RWPE2 (cell line): Measurements from ENCODE around the gene F2RL2.

Experiments used
- ATAC-seq: fragments of 200-7000 bp; cut with Tn5 transposase; 3 replicates; pipeline ENCODE4 v1.9.1; 2021; ENCODE audit warnings: low read depth
- DNase-seq: peaks from one replicate; pipeline ENCODE4 v3.0.0-alpha.2; 2020; ENCODE audit warnings: low spot score
- H3K27ac ChIP-seq: fragments of 450-650 bp; 2 replicates; pipeline ENCODE4 v1.5.1; 2017; ENCODE audit warnings: mild to moderate bottlenecking; ENCODE audit not compliant: poor library complexity, severe bottlenecking
- H3K27me3 ChIP-seq: fragments of 250-450 bp; sonication (Bioruptor Pico); 2 replicates; pipeline ENCODE4 v1.5.1; 2021; ENCODE audit warnings: mild to moderate bottlenecking, moderate library complexity; ENCODE audit not compliant: insufficient read depth, poor library complexity, severe bottlenecking
- H3K36me3 ChIP-seq: fragments of 250-450 bp; sonication (Bioruptor Pico); 2 replicates; pipeline ENCODE4 v1.5.1; 2020; ENCODE audit warnings: low read depth, mild to moderate bottlenecking, moderate library complexity
- H3K4me1 ChIP-seq: fragments of 250-450 bp; sonication (Bioruptor Pico); 2 replicates; pipeline ENCODE4 v1.5.1; 2021; ENCODE audit warnings: mild to moderate bottlenecking, moderate library complexity; ENCODE audit not compliant: insufficient read depth, poor library complexity, severe bottlenecking
- H3K4me3 ChIP-seq: fragments of 250-450 bp; sonication (Bioruptor Pico); 2 replicates; pipeline ENCODE4 v1.5.1; 2021; ENCODE audit warnings: mild to moderate bottlenecking, moderate library complexity; ENCODE audit not compliant: severe bottlenecking
- H3K9me3 ChIP-seq: fragments of 250-450 bp; sonication (Bioruptor Pico); 2 replicates; pipeline ENCODE4 v1.5.1; 2021; ENCODE audit warnings: mild to moderate bottlenecking, moderate library complexity; ENCODE audit not compliant: severe bottlenecking
- TF ChIP-seq, protein P1 (sequence below): fragments of 450-650 bp; IDR thresholded peaks from one replicate; pipeline ENCODE4 v1.5.1; 2017; ENCODE audit warnings: mild to moderate bottlenecking, moderate library complexity; ENCODE audit not compliant: poor library complexity, severe bottlenecking

The F2RL2 gene

GRCh38 chr5:76657091-76657490 is 33.9 kb upstream of the F2RL2 start:
- TF ChIP-seq, protein P1, sequence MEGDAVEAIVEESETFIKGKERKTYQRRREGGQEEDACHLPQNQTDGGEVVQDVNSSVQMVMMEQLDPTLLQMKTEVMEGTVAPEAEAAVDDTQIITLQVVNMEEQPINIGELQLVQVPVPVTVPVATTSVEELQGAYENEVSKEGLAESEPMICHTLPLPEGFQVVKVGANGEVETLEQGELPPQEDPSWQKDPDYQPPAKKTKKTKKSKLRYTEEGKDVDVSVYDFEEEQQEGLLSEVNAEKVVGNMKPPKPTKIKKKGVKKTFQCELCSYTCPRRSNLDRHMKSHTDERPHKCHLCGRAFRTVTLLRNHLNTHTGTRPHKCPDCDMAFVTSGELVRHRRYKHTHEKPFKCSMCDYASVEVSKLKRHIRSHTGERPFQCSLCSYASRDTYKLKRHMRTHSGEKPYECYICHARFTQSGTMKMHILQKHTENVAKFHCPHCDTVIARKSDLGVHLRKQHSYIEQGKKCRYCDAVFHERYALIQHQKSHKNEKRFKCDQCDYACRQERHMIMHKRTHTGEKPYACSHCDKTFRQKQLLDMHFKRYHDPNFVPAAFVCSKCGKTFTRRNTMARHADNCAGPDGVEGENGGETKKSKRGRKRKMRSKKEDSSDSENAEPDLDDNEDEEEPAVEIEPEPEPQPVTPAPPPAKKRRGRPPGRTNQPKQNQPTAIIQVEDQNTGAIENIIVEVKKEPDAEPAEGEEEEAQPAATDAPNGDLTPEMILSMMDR = no peak
- no peak for DNase-seq
- no peak for ATAC-seq
- no peaks in the 10 kb centered on the region for H3K36me3 ChIP-seq
- no peaks in the 10 kb centered on the region for H3K27me3 ChIP-seq
- no peak overlapping the region for H3K4me3 ChIP-seq
- no peaks in the 10 kb centered on the region for H3K9me3 ChIP-seq
- H3K27ac ChIP-seq = no peak overlapping the region
- H3K4me1 ChIP-seq = no peaks in the 10 kb centered on the region

- no peak overlapping the region for H3K27ac ChIP-seq
- ATAC-seq (no peak), DNase-seq (no peak)
- H3K36me3 ChIP-seq = no peaks in the 10 kb centered on the region
- no peaks in the 10 kb centered on the region for H3K27me3 ChIP-seq
- TF ChIP-seq, protein P1 = no peak
- H3K4me1 ChIP-seq = no peaks in the 10 kb centered on the region
- no peak overlapping the region for H3K4me3 ChIP-seq
- H3K9me3 ChIP-seq = peaks cover 10% of the 10 kb centered on the region
Observed at GRCh38 chr5:76652809-76653414, 29.7 kb upstream of the F2RL2 start.

DNA sequence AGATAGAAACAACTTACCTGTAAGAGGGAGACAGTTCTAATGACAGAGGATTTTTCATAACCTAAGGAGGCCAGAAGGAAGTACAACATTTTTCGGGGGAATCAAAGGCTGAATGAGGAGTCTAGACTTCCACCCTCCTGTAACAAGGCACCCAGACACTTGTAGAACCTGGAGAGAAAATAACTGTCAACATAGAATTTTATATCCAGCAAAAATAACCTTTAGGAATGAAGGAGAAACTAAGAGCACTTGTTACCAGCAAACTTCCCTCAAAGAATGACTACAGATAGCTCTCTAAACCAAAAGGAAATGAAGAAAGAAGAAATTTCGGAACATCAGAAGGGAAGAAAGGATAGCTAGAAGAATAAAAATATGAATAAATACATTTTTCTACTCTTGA is 25.9 kb upstream of the F2RL2 start:
- no peak overlapping the region for H3K27ac ChIP-seq
- H3K27me3 ChIP-seq = no peaks in the 10 kb centered on the region
- TF ChIP-seq, protein P1 = no peak
- H3K4me3 ChIP-seq = no peak overlapping the region
- peaks cover 10% of the 10 kb centered on the region for H3K9me3 ChIP-seq
- no peaks in the 10 kb centered on the region for H3K36me3 ChIP-seq
- no peak for DNase-seq
- ATAC-seq = no peak
- no peaks in the 10 kb centered on the region for H3K4me1 ChIP-seq

GRCh38 chr5:76643371-76643770 is 20.2 kb upstream of the F2RL2 start:
- Histone ChIP-seq H3K9me3 (peaks cover 2% of the 10 kb centered on the region), H3K4me3 (no peak overlapping the region), H3K36me3 (no peaks in the 10 kb centered on the region), H3K27me3 (no peaks in the 10 kb centered on the region), H3K27ac (no peak overlapping the region), H3K4me1 (no peaks in the 10 kb centered on the region)
- no peak for ATAC-seq
- TF ChIP-seq, protein P1 = no peak
- no peak for DNase-seq

DNA sequence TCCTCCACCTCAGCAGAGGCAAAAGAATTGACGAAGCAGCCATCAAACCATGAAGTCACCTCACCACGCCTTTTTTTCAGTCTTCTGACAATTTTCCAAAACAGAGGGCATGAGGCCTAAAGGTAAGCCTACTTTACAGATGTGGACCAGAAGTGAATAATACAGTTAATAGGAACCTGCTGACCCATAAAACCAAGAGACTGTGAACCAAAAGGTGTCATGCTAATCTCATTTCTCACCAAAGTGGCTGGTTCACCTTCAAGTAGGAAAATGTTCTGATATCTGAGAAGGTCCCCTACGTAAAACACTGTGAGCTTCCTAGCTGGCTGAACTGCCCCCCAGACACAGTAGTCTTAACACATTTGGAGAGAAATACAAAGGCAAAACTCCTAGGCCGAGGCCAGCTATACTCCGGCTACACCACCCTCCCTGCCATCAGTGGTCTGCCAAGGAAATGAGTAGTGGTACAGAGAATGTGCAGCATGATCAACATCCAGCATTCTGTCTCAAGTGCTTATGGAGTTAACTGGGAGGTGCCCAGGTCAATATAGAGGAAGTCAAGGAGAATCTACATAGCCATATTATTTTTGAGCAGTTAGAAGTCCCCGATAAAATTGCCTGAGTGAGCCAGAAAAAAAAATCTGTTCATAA is 19.3 kb upstream of the F2RL2 start:
- ATAC-seq (no peak), DNase-seq (no peak)
- no peak overlapping the region for H3K4me3 ChIP-seq
- TF ChIP-seq, protein P1 = no peak
- no peaks in the 10 kb centered on the region for H3K36me3 ChIP-seq
- no peaks in the 10 kb centered on the region for H3K4me1 ChIP-seq
- H3K27me3 ChIP-seq = no peaks in the 10 kb centered on the region
- no peak overlapping the region for H3K27ac ChIP-seq
- H3K9me3 ChIP-seq = no peaks in the 10 kb centered on the region
